ENCODE results near the gene EXOC4.

EXOC4 gene

DNA sequence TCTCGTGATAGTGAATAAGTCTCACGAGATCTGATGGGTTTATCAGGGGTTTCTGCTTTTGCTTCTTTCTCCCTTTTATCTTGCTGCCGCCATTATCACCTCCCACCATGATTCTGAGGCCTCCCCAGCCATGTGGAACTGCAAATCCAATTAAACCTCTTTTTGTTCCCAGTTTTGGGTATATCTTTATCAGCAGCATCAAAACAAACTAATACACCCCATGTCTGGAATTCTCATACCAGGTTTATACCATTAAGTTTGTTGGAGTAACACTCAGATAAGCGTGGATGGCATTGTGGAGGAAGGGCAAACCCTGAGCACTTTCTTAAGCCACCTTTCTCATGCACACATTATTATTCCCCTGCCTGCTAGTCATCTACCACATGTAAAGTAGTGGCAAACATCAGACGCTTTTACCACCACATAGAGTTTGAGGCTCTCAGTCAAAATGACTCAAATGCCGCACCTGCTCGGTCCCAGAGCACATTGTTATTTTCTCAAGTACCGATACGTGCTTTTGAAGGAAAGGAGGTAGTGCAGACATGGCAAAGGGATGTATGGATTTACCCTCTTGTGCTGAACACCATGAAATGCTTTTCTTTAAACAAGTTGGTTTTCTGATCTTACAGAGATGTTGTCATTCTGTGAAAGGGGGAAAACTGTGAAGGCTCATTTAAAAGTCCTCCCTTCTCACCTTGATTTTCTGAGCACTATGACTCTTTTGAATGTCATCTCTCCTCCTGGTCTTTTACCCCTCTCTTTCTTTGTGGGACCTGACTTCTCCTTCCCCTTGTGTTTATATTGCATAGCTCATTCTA, 429.7 kb downstream of the EXOC4 start:
- Histone ChIP-seq H3K27ac (no peak overlapping the region), H3K4me3 (no peak overlapping the region)
- no peak for DNase-seq (ENCODE audit: low spot score)
- TF ChIP-seq, protein P1, sequence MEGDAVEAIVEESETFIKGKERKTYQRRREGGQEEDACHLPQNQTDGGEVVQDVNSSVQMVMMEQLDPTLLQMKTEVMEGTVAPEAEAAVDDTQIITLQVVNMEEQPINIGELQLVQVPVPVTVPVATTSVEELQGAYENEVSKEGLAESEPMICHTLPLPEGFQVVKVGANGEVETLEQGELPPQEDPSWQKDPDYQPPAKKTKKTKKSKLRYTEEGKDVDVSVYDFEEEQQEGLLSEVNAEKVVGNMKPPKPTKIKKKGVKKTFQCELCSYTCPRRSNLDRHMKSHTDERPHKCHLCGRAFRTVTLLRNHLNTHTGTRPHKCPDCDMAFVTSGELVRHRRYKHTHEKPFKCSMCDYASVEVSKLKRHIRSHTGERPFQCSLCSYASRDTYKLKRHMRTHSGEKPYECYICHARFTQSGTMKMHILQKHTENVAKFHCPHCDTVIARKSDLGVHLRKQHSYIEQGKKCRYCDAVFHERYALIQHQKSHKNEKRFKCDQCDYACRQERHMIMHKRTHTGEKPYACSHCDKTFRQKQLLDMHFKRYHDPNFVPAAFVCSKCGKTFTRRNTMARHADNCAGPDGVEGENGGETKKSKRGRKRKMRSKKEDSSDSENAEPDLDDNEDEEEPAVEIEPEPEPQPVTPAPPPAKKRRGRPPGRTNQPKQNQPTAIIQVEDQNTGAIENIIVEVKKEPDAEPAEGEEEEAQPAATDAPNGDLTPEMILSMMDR (IDR thresholded peaks at IDR 0.05): no peak

DNA sequence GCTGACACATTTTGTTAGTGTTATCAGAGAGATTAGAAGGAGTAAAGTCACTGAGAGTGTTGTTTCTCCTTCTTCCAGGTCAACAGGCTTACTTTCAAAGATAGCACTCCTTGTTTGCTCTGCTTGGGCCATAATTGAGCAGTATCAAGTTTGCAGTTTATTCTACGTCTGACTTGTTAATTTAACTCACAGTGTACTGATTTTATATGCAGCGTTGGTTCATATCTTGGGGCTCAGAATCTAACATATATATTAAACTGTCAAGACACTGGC, 430.2 kb downstream of the EXOC4 start:
- DNase-seq (ENCODE audit: low spot score): no peak
- H3K4me3 ChIP-seq: no peak overlapping the region
- H3K27ac ChIP-seq: no peak overlapping the region
- TF ChIP-seq, protein P1 (IDR thresholded peaks at IDR 0.05): no peak

DNA sequence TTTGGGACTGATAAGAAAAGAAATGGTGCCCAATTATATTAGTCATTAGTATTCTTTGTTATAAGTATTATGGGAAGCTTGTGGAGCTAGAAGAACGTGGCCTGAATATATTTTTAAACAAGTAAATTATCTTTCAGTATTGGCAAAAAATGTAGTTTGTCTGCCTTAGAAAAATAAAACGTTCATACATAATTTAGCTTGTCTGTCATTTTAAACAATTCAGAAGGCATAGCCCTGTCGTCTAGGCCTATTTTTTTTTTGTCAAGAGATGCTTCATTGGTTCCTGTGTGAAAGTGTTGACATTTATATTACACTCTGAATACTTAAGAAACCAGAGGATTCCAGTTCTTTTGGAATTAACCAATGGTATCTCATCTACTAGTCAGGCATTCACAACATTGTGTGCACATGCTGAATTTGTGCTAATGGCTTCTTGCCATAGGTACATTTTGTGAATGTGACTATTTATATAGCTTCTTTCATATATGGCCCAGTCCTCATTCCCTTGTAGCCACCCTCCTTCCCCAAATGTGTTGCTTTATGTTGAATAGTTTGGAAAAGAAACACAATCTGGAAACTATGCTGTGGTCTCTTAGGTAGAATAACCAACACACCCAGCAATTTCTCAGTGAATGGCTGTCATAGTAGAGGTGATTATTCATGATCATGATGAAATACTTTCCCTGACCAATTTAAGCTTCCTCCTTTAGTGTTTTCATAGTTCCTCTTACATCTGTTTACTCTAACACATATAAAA, 435.8 kb downstream of the EXOC4 start:
- H3K4me3 ChIP-seq: no peak overlapping the region
- TF ChIP-seq, protein P1 (IDR thresholded peaks at IDR 0.05): no peak
- DNase-seq (ENCODE audit: low spot score): no peak
- no peak overlapping the region for H3K27ac ChIP-seq

DNA sequence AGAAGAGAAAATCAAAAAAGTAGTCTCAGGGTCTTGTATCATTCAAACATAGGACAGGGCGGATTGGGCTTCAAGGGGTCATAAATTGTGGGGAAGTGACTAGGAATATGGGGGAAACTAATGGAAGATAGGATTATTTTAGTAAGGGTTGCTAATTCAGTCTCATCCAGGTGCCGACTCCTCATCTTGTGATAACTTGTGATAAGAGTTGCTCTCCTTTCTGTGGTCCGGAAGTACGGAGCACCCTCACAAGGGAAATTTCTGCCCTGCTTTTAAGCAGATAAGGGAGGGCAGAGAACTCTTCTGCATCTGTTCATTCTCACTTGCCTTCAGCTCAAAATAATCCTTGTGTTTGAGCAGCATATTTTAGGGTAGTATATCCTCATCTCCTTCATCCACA, 437.9 kb downstream of the EXOC4 start:
- TF ChIP-seq, protein P1 (IDR thresholded peaks at IDR 0.05): no peak
- DNase-seq (ENCODE audit: low spot score): no peak
- Histone ChIP-seq H3K27ac (no peak overlapping the region), H3K4me3 (no peak overlapping the region)

DNA sequence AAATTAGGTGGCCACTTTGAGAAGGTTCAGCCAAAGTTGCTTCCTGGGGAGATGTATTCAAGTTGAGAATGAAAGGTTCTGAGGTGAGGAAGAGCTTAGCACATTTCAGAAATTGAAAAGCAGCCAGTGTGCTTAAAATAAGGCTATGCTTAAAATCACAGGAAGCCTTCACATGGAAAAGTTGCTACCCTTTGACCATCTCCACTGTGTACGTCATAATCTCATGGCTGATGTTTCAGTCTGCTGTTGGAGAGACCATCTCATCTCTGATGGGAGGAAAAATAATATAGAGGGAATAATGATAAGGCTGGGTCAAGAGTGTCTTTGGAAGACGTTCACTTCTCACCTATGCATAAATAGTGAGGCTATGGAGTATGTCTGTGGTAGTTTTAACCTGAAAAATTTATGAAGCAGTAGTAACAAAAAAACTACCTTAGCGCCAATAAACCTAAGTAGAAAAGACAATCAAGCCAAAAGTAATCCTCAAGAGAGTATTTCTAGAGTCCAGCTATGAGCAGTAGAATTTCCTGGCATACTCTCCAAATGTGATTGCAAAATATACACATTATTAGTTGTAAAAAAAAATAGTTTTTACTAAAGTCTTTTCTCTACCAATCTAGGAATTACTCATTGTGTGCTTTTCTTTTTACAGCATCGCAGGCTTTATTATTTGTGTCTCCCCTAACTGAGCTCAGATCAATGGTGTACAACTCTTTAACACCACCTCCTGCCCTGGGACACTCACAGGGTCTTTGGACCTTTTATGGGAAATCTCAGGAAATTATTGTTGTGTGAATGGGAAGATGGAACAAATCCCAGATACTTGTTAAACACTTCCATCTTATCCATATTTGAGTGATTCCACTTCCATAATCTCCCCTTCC, 439.1 kb downstream of the EXOC4 start:
- no peak for DNase-seq (ENCODE audit: low spot score)
- TF ChIP-seq, protein P1 (IDR thresholded peaks at IDR 0.05): no peak
- Histone ChIP-seq H3K4me3 (no peak overlapping the region), H3K27ac (no peak overlapping the region)

DNA sequence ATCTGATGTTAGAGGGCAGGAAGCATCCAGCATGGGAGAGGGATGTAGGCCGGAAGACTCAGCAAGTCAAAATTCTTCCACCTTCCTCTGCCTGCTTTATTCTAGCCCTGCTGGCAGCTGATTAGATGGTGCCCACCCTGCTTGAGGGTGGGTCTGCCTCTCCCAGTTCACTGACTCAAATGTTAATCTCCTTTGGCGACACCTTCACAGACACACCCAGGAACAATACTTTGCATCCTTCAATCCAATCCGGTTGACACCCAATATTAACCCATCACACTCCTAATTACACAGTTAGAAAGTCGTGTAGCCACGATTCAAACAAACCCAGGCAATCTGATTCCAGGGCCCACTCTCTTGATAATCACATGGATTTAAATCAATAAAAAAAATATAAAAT, 440.4 kb downstream of the EXOC4 start:
- no peak for DNase-seq (ENCODE audit: low spot score)
- Histone ChIP-seq H3K27ac (no peak overlapping the region), H3K4me3 (no peak overlapping the region)
- TF ChIP-seq, protein P1 (IDR thresholded peaks at IDR 0.05): no peak

All from coronary artery (tissue), 2 donors.